ENCODE data around the gene CALM1.

DNA sequence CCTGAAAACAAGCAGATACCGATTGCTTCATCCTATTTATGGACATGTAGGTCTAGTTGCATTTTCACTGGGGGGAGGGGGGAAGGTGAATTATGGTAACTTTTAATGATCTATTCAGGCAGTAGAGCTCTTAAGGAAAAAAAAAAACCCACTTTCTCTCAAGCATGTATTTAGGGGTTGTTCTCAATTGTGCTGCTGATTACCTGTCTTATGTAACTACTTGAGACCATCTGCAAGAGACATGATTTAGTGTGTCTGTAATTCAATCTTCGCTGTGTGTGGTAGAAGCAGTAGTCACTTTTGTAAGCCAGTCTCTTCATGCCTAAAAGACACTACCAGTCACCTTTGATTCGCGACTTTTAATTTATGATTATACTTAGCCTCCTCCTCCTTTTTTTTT is 8.9 kb downstream of the CALM1 start:
- TF ChIP-seq CTCF (IDR thresholded peaks at IDR 0.05; ENCODE audit: low read depth, low read length, poor library complexity, severe bottlenecking), result no peak
- TF ChIP-seq EZH2phosphoT487 (IDR thresholded peaks at IDR 0.05; ENCODE audit: borderline replicate concordance, low read length), result no peak
